Measurements from ENCODE around the gene MTSS2. TPM values are rescaled to one million over a fixed set of nuclear protein-coding genes. Genes with fewer than 3 reads are reported as not detected.

MTSS2 gene
- total RNA-seq, 1 experiment from 2014 or later, result 52.0 TPM

DNA sequence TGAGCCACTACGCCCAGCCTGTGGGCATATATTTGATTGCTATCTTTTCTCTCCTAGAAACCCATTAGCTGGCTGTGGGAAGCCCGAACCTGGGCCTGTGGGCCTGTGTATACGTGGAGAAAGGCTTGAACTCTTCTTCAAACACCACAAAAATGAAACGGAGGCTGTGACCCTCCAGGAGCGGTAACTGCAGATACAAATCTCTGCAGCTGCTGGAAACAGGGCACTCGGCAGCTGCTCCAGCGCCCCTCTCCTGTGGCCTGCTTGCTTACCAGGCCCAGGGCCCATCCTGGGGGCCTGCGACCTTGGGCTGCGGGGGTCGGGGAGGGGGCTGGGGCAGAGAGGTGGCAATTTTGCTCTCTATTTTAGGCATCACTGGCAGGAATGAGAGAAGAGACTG lies 28.0 kb upstream of the MTSS2 start:
- POLR2A ChIA-PET (ENCODE audit: unreplicated experiment), result no interaction called here
- Histone ChIP-seq H3K36me3 (ENCODE audit: low read depth) (no peaks in the 10 kb centered on the region), H2AFZ (no peak overlapping the region), H3K9me3 (ENCODE audit: insufficient read depth, low read depth) (no peaks in the 10 kb centered on the region), H4K20me1 (ENCODE audit: insufficient read depth) (no peaks in the 10 kb centered on the region), H3K27ac (no peak overlapping the region), H3K4me2 (no peak overlapping the region), H3K4me1 (replicated peaks; ENCODE audit: insufficient read depth) (peaks cover 28% of the 10 kb centered on the region), H3K27me3 (ENCODE audit: insufficient read depth, low read depth) (no peaks in the 10 kb centered on the region), H3K9me2 (ENCODE audit: insufficient read depth) (no peaks in the 10 kb centered on the region), H3K79me2 (ENCODE audit: low read depth) (no peaks in the 10 kb centered on the region; the same call in 1 of the 2 replicates), H3F3A (ENCODE audit: insufficient read depth, low read depth) (peaks cover 13% of the 10 kb centered on the region), H3K4me3 (no peak overlapping the region)
- no TSS peak for BruUV-seq (replicated peaks)
- TF ChIP-seq EZH2 (IDR thresholded peaks at IDR 0.05; ENCODE audit: low read depth), result no peak
- TF ChIP-seq, protein P1, sequence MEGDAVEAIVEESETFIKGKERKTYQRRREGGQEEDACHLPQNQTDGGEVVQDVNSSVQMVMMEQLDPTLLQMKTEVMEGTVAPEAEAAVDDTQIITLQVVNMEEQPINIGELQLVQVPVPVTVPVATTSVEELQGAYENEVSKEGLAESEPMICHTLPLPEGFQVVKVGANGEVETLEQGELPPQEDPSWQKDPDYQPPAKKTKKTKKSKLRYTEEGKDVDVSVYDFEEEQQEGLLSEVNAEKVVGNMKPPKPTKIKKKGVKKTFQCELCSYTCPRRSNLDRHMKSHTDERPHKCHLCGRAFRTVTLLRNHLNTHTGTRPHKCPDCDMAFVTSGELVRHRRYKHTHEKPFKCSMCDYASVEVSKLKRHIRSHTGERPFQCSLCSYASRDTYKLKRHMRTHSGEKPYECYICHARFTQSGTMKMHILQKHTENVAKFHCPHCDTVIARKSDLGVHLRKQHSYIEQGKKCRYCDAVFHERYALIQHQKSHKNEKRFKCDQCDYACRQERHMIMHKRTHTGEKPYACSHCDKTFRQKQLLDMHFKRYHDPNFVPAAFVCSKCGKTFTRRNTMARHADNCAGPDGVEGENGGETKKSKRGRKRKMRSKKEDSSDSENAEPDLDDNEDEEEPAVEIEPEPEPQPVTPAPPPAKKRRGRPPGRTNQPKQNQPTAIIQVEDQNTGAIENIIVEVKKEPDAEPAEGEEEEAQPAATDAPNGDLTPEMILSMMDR (conservative IDR thresholded peaks at IDR 0.05), result no peak
- intact Hi-C loops (cut with micrococcal nuclease; ENCODE audit: unreplicated experiment), result loop anchor here (2.0 kb wide), 2 partner anchors 17 to 33 kb away; no protein-coding TSS in a partner anchor
- DNase-seq, result no peak
- CTCF ChIA-PET, result no interaction called here

DNA sequence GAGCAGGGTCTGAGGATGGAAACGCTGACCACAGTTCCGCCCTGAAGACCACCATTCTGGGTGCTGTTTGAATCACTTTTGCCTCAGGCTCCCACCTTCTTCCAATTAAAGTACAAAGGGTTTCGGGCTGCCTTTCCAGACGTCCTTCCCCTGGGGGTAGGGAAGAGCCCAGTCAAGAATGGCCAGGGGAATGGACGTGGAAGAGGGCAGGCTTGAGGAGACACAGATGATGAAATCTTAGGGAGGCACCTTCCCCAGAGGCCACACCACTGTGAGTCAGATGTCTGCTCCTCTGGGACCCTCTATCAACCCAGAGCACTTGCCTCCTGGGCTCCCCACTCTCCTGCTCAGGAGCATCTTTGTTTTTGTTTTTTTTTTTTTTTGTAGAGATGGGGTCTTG lies 27.5 kb upstream of the MTSS2 start:
- Histone ChIP-seq H3K4me3 (no peak overlapping the region), H3K27me3 (ENCODE audit: insufficient read depth, low read depth) (no peaks in the 10 kb centered on the region), H3K4me1 (replicated peaks; ENCODE audit: insufficient read depth) (peaks cover 30% of the 10 kb centered on the region), H3K79me2 (ENCODE audit: low read depth) (no peaks in the 10 kb centered on the region; the same call in 1 of the 2 replicates), H3K36me3 (ENCODE audit: low read depth) (no peaks in the 10 kb centered on the region), H3K27ac (no peak overlapping the region), H2AFZ (no peak overlapping the region), H3K9me2 (ENCODE audit: insufficient read depth) (no peaks in the 10 kb centered on the region), H4K20me1 (ENCODE audit: insufficient read depth) (no peaks in the 10 kb centered on the region), H3K9me3 (ENCODE audit: insufficient read depth, low read depth) (no peaks in the 10 kb centered on the region), H3F3A (ENCODE audit: insufficient read depth, low read depth) (peaks cover 16% of the 10 kb centered on the region), H3K4me2 (no peak overlapping the region)
- intact Hi-C loops (cut with micrococcal nuclease; ENCODE audit: unreplicated experiment), result no loop called here
- no peak for TF ChIP-seq EZH2 (IDR thresholded peaks at IDR 0.05; ENCODE audit: low read depth)
- TF ChIP-seq, protein P1 (conservative IDR thresholded peaks at IDR 0.05), result no peak
- BruUV-seq (replicated peaks), result no TSS peak
- no peak for DNase-seq
- CTCF ChIA-PET, result no interaction called here
- POLR2A ChIA-PET (ENCODE audit: unreplicated experiment), result no interaction called here

- H3K4me1 ChIP-seq (replicated peaks; ENCODE audit: insufficient read depth), result peaks cover 34% of the 10 kb centered on the region
- H3K4me2 ChIP-seq, result no peak overlapping the region
- no peaks in the 10 kb centered on the region for H4K20me1 ChIP-seq (ENCODE audit: insufficient read depth)
- H3K79me2 ChIP-seq (ENCODE audit: low read depth), result no peaks in the 10 kb centered on the region; the same call in 1 of the 2 replicates
- no peak for DNase-seq
- ChIA-PET POLR2A (ENCODE audit: unreplicated experiment) (no interaction called here), CTCF (no interaction called here)
- no peak overlapping the region for H3K4me3 ChIP-seq
- H3K9me2 ChIP-seq (ENCODE audit: insufficient read depth), result no peaks in the 10 kb centered on the region
- H2AFZ ChIP-seq, result no peak overlapping the region
- no peaks in the 10 kb centered on the region for H3K36me3 ChIP-seq (ENCODE audit: low read depth)
- no peak overlapping the region for H3K27ac ChIP-seq
- H3K27me3 ChIP-seq (ENCODE audit: insufficient read depth, low read depth), result no peaks in the 10 kb centered on the region
- TF ChIP-seq EZH2 (IDR thresholded peaks at IDR 0.05; ENCODE audit: low read depth), result no peak
- TF ChIP-seq, protein P1 (conservative IDR thresholded peaks at IDR 0.05), result no peak
- peaks cover 20% of the 10 kb centered on the region for H3F3A ChIP-seq (ENCODE audit: insufficient read depth, low read depth)
- intact Hi-C loops (cut with micrococcal nuclease; ENCODE audit: unreplicated experiment), result no loop called here
- no TSS peak for BruUV-seq (replicated peaks)
- no peaks in the 10 kb centered on the region for H3K9me3 ChIP-seq (ENCODE audit: insufficient read depth, low read depth)
Measured at GRCh38 chr16:70712942-70713341, 27.1 kb upstream of the MTSS2 start.

Data from PC-9 (cell line).